ENCODE measurements around the gene TMEM132E.

TMEM132E gene

GRCh38 chr17:34665819-34666763 lies 86.7 kb downstream of the TMEM132E start:
- no peak for DNase-seq (ENCODE audit: low spot score)

DNA sequence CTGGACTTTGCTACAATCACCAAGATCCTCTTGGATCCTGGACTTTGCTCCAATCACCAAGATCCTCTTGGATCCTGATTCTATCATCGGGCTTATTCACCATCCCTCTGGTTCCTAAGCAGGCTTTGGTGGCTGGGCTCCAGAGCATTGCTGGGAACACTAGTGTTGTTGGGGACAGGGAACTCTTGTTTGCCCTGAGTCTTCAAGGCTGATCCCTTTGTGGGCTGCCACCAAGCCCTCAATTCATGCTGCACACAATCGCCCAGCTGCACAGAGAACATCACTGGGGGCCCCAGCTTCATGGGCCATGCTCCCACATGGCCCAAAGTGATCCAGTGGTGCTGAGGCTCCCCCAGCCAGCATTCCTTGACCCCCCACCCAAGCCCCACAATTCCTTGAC lies 88.3 kb downstream of the TMEM132E start:
- no peak for DNase-seq (ENCODE audit: low spot score)

GRCh38 chr17:34668206-34668605 lies 88.8 kb downstream of the TMEM132E start:
- no peak for DNase-seq (ENCODE audit: low spot score)

- no peak for DNase-seq (ENCODE audit: low spot score)
Measured at GRCh38 chr17:34669511-34669910, 90.1 kb downstream of the TMEM132E start.

GRCh38 chr17:34670618-34671017 lies 91.2 kb downstream of the TMEM132E start:
- DNase-seq (ENCODE audit: low spot score) = no peak

DNA sequence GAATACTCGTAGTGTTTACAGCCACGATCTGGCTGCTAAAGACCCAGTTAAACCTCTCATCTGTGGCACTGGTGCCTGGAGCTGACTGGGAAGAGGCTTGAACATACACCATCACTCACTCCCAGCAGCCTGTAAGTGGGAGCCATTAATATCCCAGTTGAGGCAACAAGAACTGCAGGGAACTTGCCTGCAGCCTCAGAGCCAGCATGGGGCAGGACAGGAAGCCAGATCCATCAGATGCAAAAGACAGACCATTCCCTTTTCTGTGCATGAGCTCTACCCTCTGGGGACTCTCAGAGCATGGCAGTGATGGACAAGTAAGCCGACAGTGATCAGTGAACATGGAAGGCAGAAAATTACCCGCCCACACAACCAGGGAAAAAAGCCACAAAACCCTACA lies 91.8 kb downstream of the TMEM132E start:
- no peak for DNase-seq (ENCODE audit: low spot score)

DNA sequence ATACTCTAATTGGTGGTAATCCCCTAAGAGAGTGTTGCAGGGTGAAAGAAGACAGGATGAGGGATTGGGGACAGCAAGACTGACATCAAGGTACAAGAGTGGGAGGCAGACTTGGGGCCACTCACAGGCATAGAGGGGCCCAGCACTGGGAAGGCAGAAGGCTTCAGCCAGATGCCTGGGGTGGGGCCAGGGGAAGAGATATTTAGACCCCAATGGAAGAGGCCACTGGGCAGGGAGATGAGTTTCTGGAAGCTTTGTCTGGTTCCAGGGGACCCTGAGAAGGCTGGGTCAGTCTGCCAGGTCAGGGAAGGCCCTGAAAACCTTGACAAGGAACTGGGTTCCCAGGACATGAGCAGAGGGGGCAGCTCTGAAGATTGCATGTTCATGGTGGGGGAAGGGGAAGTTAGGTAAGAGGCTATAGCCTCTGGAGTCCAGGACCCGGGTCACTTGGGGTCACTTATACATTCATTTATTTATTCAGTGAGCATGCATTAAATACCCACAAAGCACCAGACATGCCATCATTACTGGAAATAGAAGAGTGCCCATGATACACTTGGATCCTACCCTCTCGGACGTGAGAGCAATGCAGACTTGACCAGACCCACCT lies 92.9 kb downstream of the TMEM132E start:
- DNase-seq (ENCODE audit: low spot score) = no peak

GRCh38 chr17:34673516-34673915 lies 94.1 kb downstream of the TMEM132E start:
- DNase-seq (ENCODE audit: low spot score) = no peak

GRCh38 chr17:34673995-34674890 lies 94.9 kb downstream of the TMEM132E start:
- DNase-seq (ENCODE audit: low spot score) = no peak

- no peak for DNase-seq (ENCODE audit: low spot score)
Measured at GRCh38 chr17:34675143-34675542, 95.8 kb downstream of the TMEM132E start.

DNA sequence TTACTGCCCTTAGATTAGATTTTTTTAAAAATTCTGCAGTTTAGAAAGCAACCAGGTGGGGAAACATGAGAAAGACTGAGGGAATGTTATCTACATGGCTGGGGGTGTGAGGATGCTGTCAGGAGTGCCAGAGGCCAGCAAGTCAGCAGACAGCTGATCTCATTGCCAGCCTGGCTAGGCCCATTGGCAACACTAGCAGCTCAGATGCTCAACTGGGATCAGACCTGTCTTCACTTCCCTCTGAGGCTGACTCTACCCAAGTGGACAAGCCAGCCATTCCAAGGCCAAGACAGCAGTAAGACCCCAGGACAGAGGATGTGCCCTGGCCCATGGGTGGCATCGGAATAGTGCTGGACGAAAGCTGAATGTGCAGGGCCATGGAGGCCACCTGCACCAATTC lies 96.2 kb downstream of the TMEM132E start:
- no peak for DNase-seq (ENCODE audit: low spot score)

DNA sequence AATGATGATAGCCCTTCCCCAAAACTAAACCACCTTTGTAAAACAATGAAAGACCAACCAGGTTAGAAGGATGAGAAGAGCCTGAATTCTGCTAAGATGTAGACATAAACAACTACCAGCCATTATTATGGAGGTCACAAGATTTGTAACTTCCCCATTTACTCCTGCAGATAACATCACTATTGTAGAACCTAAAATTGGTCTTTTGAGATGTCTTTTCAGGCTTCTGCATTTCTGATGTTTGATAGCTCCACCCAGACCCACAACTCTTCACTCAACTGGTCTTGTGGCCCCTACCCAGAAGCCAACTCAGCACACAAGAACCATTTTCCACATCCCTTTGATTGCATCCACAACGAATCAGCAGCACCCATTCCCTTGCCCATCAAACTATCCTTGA lies 100.8 kb downstream of the TMEM132E start:
- DNase-seq (ENCODE audit: low spot score) = no peak

DNA sequence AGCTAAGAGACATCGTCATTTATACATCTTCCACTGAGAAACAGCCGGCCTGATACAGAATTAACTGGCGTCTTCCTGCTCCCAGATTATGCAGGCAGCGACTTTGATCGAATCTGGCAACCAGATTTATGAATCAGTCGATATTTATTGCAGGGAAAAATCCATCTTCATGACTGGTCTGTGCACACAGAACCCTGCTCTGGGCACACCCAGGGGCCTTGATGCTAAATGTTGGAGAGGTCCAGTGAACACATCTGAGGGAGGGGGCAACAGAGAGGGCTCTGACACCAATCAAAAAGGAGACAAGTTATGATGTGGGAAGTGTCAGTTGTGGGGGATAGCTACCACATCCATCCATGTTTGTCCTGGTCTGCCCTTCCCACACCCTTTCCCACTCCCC lies 102.9 kb downstream of the TMEM132E start:
- DNase-seq (ENCODE audit: low spot score) = no peak

DNA sequence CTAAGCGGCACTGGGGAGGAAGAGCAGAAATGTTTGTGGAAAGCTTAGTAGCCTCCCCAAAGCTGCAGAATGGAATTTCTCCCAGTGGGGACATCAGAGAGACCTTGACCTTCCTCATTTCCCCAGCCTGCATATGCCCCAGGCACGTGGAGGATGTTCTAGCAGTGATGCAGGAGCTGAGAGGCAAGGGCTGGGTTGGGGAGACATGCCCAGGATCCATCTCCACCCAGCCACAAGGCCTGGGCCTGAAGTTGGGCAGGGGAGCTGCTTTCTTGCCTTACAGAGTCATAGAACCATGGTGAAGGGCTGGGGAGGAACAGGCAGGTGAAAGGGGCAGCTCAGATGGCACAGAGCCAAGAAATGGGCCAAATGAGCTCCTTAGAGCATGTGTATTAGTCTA lies 104.0 kb downstream of the TMEM132E start:
- no peak for DNase-seq (ENCODE audit: low spot score)

Measured in CD4-positive, alpha-beta T cell treated with Interleukin-2 at 100 ng/mL for 4 hours (primary cell).